HepG2 (cell line): Measurements from ENCODE around the gene TMPO. TPM values are rescaled to one million over a fixed set of nuclear protein-coding genes. Genes with fewer than 3 reads are reported as not detected.
A peak's percentile ranks its signal among the peaks of the same experiment; 100 is the strongest.

Experiments
- CHD4 ChIP-seq: fragments of 200-600 bp; sonication (generic); IDR thresholded peaks from 2 replicates; pipeline ENCODE4 v1.7.0; 2017; ENCODE audit warnings: mild to moderate bottlenecking, low read length, borderline replicate concordance
- GFI1 ChIP-seq: sonication (generic); formaldehyde crosslinking; IDR thresholded peaks from 2 replicates; pipeline ENCODE4 v1.5.0; 2020; ENCODE audit warnings: missing genetic modification reagents, mild to moderate bottlenecking, borderline replicate concordance
- HINFP ChIP-seq: sonication (generic); formaldehyde crosslinking; IDR thresholded peaks from 2 replicates; pipeline ENCODE4 v1.4.0; 2020; ENCODE audit warnings: low read depth, mild to moderate bottlenecking, missing genetic modification reagents
- HNRNPK ChIP-seq: fragments of 200-400 bp; formaldehyde crosslinking; IDR thresholded peaks from 2 replicates; pipeline ENCODE4 v1.6.1; 2018; ENCODE audit warnings: low read length, low read depth, moderate library complexity, mild to moderate bottlenecking; ENCODE audit not compliant: poor library complexity, severe bottlenecking
- RAD21 ChIP-seq: fragments of 450-650 bp; formaldehyde crosslinking; IDR thresholded peaks from 2 replicates; pipeline ENCODE4 v1.5.0; 2020; ENCODE audit warnings: mild to moderate bottlenecking
- REL ChIP-seq: sonication (generic); formaldehyde crosslinking; conservative IDR thresholded peaks from 2 replicates; pipeline ENCODE4 v1.8.0; 2022; ENCODE audit warnings: mild to moderate bottlenecking, missing genetic modification reagents, moderate library complexity
- RNF2 ChIP-seq: fragments of 450-650 bp; conservative IDR thresholded peaks from 2 replicates; pipeline ENCODE4 v1.6.1; 2016; ENCODE audit warnings: low read depth
- SMC3 ChIP-seq: IDR thresholded peaks from 2 replicates; pipeline ENCODE4 v1.6.1; 2011; ENCODE audit warnings: low read length, improper control_type of control experiment
- TBX2 ChIP-seq: sonication (generic); formaldehyde crosslinking; IDR thresholded peaks from 2 replicates; pipeline ENCODE4 v1.5.0; 2020; ENCODE audit warnings: missing genetic modification reagents, mild to moderate bottlenecking, borderline replicate concordance
- TCF7 ChIP-seq: sonication (generic); IDR thresholded peaks from 2 replicates; pipeline ENCODE4 v1.6.1; 2016; ENCODE audit warnings: antibody characterized with exemption, low read depth
- ZBTB10 ChIP-seq: sonication (generic); formaldehyde crosslinking; IDR thresholded peaks from 2 replicates; pipeline ENCODE4 v1.4.0; 2020; ENCODE audit warnings: missing genetic modification reagents, borderline replicate concordance
- ZFAT ChIP-seq: sonication (generic); formaldehyde crosslinking; conservative IDR thresholded peaks from 2 replicates; pipeline ENCODE4 v1.8.1; 2023; ENCODE audit warnings: missing genetic modification reagents, inconsistent platforms
- ZFY ChIP-seq: sonication (generic); formaldehyde crosslinking; IDR thresholded peaks from 2 replicates; pipeline ENCODE4 v1.4.0; 2020; ENCODE audit warnings: missing genetic modification reagents
- ZMYM4 ChIP-seq: sonication (generic); formaldehyde crosslinking; IDR thresholded peaks from 2 replicates; pipeline ENCODE4 v1.8.1; 2023; ENCODE audit warnings: mild to moderate bottlenecking, missing genetic modification reagents
- ZNF274 ChIP-seq: sonication (generic); formaldehyde crosslinking; IDR thresholded peaks from 2 replicates; pipeline ENCODE4 v1.5.1; 2020; ENCODE audit warnings: mild to moderate bottlenecking, missing genetic modification reagents
- ZNF441 ChIP-seq: sonication (generic); formaldehyde crosslinking; IDR thresholded peaks from 2 replicates; pipeline ENCODE4 v1.7.0; 2021; ENCODE audit warnings: missing genetic modification reagents, borderline replicate concordance
- ZNF766 ChIP-seq: sonication (generic); formaldehyde crosslinking; IDR thresholded peaks from 2 replicates; pipeline ENCODE4 v1.5.0; 2020; ENCODE audit warnings: missing genetic modification reagents, borderline replicate concordance
- ZNF777 ChIP-seq: sonication (generic); formaldehyde crosslinking; IDR thresholded peaks from 2 replicates; pipeline ENCODE4 v1.4.0; 2020; ENCODE audit warnings: missing genetic modification reagents
- ZNF781 ChIP-seq: sonication (generic); formaldehyde crosslinking; IDR thresholded peaks from 2 replicates; pipeline ENCODE4 v1.5.1; 2020; ENCODE audit warnings: borderline replicate concordance, mild to moderate bottlenecking, missing genetic modification reagents; ENCODE audit errors: not compliant biosample characterization
- ZNF883 ChIP-seq: sonication (generic); formaldehyde crosslinking; IDR thresholded peaks from 2 replicates; pipeline ENCODE4 v1.5.1; 2020; ENCODE audit warnings: mild to moderate bottlenecking, missing genetic modification reagents; ENCODE audit errors: not compliant biosample characterization
- ZSCAN21 ChIP-seq: sonication (generic); formaldehyde crosslinking; IDR thresholded peaks from 2 replicates; pipeline ENCODE4 v1.8.0; 2022; ENCODE audit warnings: mild to moderate bottlenecking, missing genetic modification reagents, moderate library complexity, borderline replicate concordance
- ZSCAN9 ChIP-seq: IDR thresholded peaks from 2 replicates; pipeline ENCODE4 v1.6.1; 2016; ENCODE audit warnings: borderline replicate concordance
- polyA plus RNA-seq, 8 experiments: library from polyadenylated mRNA; depleted of rRNA in 3 of 8; stranded (reverse) in 7 of 8; unstranded in 1 of 8; fragments of >200 nt; fragmentation: Illumina TruSeq in 4 of 8; extraction: Trizol in 4 of 8; gene quantifications; 2 replicates each; pipeline versions ENCODE4 v1.2.1 to v1.2.3, GENCODE V29; 2011 to 2016; ENCODE audit warnings: low read depth in 4 of 8, missing spikeins in 1 of 8, mixed read lengths in 1 of 8; ENCODE audit not compliant: insufficient read depth in 1 of 8
- total RNA-seq, 5 experiments: library from RNA; depleted of rRNA; stranded (reverse); fragments of >200 nt; fragmentation: Illumina TruSeq; extraction: Trizol; gene quantifications; 2 replicates each; pipeline ENCODE4 v1.2.3, GENCODE V29; 2016; ENCODE audit warnings: low read depth in 1 of 5
- TF ChIP-seq, protein P1 (sequence below): sonication (generic); formaldehyde crosslinking; IDR thresholded peaks from 2 replicates; pipeline ENCODE4 v1.8.0; 2022; ENCODE audit warnings: mild to moderate bottlenecking, missing genetic modification reagents

Gene TMPO
- total and polyA plus RNA-seq, 2 of the 13 experiments (the other 11 are each of a cell fraction or from before 2014, with no cell fraction given): 24.2 to 167 TPM

DNA sequence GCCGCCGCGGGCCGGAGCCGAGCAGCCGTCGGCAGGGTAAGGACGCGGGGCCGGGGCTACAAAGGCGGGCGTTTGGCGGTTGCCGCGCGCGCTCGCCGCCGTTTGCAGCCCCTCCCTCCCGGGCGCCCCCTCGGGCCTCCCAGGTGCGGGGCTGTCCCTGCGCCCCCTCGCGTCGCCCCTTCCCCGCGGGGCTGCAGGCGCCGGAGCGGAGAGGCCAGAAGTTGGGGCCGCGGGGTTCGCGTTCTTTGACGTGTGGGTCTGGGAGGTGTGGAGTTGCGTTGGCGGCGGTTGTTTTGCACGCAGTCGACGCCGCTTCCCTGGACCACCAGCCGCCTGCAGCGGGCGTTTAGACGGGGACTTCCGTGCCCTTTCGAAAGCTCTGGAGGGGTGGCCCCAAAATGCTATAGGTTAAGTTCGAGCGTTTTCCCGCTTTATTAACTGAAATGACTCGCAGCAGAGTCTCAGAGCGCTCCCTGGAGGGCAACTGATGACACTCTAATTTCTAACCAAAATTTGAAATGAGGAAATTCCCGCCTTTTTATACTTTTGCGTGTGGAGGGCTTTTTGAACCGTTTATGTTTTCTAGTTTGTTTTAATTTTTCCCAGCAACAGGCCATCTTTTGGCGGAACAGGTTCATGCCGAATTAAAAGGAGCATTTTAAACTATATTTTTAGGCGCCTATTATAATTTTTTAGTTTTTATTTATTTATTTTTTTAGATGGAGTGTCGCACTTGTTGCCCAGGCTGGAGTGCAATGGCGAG is 902 bp downstream of the TMPO start (continued):
- TF ChIP-seq, protein P1, sequence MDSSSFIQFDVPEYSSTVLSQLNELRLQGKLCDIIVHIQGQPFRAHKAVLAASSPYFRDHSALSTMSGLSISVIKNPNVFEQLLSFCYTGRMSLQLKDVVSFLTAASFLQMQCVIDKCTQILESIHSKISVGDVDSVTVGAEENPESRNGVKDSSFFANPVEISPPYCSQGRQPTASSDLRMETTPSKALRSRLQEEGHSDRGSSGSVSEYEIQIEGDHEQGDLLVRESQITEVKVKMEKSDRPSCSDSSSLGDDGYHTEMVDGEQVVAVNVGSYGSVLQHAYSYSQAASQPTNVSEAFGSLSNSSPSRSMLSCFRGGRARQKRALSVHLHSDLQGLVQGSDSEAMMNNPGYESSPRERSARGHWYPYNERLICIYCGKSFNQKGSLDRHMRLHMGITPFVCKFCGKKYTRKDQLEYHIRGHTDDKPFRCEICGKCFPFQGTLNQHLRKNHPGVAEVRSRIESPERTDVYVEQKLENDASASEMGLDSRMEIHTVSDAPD (CRISPR knock-in tag): 0 out of 2 replicates have a peak, but pooled peaks have one; percentile 32
- TF ChIP-seq ZNF441 (0 out of 2 replicates have a peak, but pooled peaks have one; percentile 35), CHD4 (peak; percentile 43; the same call in 1 of the 2 replicates), GFI1 (CRISPR knock-in tag) (peak; percentile 62; the same call in 1 of the 2 replicates), RAD21 (CRISPR knock-in tag) (peak; percentile 58), ZNF781 (CRISPR knock-in tag) (peak; percentile 56), HINFP (CRISPR knock-in tag) (no peak), ZNF274 (0 out of 2 replicates have a peak, but pooled peaks have one; percentile 40), ZSCAN9 (no peak), REL (peak; percentile 60; the same call in 1 of the 2 replicates), ZFAT (0 out of 2 replicates have a peak, but pooled peaks have one; percentile 53), ZSCAN21 (no peak), HNRNPK (peak; percentile 28), ZBTB10 (CRISPR knock-in tag) (peak; percentile 76; the same call in 1 of the 2 replicates), ZNF883 (CRISPR knock-in tag) (peak; percentile 45), TBX2 (CRISPR knock-in tag) (peak; percentile 29; the same call in 1 of the 2 replicates), ZNF777 (CRISPR knock-in tag) (peak; percentile 94), ZMYM4 (CRISPR knock-in tag) (peak; percentile 52), SMC3 (peak; percentile 47; the same call in 1 of the 2 replicates), ZNF766 (peak; percentile 34; the same call in 1 of the 2 replicates), RNF2 (peak; percentile 62; the same call in 1 of the 2 replicates), TCF7 (no peak), ZFY (peak; percentile 2; the same call in 1 of the 2 replicates)
